Middle frontal gyrus (tissue), 1 donor: ENCODE data around the gene SQOR.
"Not testable (repeated sequence)": the region's sequence is repeated elsewhere in the genome, so short reads cannot be mapped to it uniquely, and the experiment has no call there.

ENCODE experiments used
- DNase-seq: peaks from one replicate; pipeline ENCODE4 v3.0.0-alpha.2; 2015; ENCODE audit warnings: low spot score; ENCODE audit errors: extremely low spot score

Gene SQOR

DNA sequence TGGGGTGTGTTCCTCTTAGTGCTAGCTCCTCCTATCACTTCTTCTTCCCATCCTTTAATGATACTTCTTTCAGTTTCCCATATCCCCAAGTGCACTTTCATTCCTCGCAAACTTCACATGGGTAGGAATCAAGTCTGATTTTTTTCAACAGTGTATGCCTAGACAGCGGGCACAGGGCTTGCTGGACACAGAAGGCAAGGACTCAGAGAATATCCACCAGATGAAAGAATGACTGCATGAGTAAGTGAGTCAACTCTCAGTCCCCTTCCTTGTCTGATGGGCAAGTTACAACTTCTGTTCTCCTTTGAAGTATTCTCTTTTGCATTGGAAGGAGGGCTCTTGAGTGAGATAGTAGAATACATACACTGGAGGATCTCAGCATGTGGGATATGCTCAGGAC is 3.1 kb upstream of the SQOR start:
- no peak for DNase-seq

DNA sequence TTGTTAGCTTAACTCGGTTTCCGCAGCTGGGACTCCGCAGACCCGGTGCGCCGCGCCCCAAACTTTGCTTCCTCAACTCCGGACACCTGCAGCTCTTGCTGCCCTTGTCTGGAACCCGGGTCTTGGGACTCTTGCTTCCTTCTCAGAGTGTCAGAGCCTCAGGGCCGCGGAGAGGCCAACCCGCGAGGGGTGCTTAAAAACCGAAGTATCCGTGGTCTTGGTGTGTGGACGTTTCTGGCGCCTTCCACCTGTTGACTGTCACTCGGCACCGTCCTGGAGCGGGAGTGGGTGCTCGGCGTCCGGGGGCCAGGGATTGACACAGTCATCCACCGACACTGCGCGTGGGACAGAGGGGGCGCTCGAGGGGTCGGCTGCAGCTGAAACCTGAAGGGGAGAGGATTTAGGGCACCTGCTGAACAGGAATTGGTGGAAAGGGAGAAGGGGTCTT is 386 bp downstream of the SQOR start:
- DNase-seq, result no peak

DNA sequence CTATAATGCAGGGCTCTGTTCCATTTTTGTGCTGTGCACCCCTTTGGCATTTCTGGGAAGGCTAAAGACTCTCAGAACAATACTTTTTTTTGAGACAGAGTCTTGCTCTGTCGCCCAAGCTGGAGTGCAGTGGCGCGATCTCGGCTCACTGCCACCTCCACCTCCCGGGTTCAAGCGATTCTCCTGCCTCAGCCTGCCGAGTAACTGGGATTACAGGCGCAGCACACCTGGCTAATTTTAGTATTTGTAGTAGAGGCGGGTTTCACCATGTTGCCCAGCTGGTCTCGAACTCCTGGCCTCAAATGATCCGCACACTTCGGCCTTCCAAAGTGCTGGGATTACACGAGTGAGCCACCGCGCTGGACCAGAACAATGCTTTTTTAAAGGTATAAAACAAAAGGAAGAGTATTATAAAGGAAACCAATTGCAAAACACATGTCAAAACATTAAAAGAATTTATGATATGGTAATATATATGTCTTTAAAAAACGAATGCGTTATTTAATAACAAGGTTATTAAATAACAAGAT is 999 bp downstream of the SQOR start:
- DNase-seq, result no peak

DNA sequence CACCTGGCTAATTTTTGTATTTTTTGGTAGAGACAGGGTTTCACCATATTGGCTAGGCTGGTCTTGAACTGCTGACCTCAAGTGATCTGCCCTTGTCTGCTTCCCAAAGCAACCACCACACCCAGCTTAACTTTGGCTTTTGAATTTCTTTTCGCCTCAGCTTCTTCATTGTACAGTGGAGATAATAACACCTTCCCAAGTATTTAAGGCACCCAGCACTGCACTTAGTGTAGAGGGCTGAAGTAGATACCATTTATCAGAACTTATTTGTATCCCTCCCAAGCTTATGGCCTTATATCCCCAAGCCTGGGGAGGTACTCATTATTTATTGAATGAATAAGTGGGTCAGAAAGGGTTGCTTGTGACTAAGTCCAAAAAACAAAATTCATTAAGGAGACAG is 2.3 kb downstream of the SQOR start:
- no peak for DNase-seq

DNA sequence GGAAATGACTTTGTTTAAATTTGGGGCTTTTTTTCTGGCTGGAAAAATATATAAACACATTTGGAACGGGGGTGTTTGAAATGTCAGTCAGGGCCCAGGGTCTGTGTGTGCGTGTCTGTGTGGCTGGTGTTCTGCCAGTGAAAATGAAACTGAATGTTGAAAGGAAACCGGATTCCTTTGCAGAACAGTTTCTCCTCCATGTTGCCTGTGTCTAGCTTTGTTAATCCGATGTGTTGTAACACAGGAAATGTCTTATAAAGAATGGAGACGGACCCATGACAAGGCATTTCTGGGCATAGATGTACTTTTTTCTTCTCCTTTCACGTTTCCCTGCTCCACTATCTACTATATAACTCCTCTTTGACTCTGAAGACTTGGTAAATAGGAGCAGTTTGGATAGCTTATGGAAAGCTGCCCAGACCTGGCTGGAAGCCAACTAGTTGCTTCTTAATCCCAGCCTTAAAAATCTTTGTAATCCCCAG is 2.8 kb downstream of the SQOR start:
- no peak for DNase-seq

DNA sequence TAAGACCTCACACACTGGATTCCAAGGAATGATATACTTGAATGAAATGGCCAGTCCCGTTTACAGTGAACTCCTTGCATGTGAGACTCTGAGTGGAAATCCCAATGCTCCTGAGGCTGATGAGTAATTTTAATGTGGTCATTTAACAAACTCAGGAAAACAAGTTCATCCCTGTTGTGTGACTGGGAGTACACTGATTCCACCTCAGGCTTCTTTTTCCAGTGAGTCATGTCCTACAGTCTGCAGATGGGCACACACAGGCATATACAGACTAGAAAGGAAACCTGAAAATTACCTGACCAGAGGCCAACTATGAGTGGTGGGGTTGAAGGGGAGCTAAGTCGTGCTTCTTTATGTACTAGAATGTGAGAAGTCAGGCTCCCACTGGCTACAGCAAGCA is 5.8 kb downstream of the SQOR start:
- DNase-seq, result no peak

DNA sequence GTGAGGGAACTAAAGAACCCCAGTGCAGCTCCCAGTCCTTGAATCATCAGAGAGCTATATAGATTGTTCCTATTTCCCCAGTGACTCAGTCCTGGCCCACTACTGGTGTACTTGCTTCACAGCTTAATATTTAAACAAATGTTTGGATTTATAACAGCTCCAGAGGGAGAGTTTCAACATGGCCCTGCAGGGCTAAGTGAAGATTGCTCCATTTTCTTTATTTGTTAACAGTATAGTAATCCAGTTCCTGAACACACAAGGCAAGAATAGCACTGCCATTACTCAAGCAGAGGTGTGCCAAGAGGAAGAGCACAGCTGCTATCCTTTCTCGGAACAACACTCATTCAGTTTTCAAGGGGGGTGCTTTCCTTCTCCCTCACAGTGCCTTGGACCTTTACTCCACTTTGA is 6.5 kb downstream of the SQOR start:
- no peak for DNase-seq

DNA sequence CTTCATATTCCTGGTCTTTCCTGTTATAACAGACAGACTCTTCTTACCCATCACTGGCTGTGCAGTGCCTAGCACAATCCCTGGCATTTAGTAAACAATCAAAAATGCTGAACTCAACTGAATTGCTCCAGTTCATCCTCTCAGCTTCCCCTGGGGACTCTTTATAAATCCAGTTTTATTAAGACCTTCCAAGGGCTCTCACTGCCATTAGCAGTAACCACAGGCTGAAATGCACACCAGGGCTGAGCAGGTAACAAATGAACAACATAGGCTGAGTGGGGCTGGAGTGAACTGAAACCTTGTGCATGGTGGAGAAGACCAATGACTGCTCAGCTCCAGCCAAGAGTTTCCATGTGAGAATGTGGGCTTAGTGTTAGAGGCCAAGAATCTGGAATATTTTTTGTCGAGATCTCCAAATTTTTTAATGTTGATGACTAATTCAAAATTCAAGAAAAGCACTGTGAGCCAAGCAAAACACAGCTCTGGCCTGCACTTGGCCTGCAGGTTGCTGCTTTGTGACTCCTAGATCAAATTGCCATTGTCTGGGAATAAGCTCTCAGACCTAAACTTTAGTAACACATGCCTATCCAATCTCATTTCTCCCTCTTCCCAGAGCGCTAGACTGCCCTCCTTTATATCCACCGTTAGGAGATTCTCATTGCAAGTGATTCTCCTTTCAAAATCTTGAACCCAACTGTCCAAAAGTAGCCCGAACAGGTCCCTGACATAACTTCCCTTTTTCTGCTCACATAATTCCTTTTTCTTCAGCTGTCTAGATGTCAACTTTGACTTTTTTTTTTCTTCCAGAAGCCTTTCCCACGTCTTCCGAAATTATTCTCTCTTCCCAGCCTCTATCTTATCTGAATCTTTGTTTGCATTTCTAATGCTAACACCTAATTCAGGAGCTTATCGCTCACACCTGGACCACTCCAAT is 7.4 kb downstream of the SQOR start:
- no peak for DNase-seq

DNA sequence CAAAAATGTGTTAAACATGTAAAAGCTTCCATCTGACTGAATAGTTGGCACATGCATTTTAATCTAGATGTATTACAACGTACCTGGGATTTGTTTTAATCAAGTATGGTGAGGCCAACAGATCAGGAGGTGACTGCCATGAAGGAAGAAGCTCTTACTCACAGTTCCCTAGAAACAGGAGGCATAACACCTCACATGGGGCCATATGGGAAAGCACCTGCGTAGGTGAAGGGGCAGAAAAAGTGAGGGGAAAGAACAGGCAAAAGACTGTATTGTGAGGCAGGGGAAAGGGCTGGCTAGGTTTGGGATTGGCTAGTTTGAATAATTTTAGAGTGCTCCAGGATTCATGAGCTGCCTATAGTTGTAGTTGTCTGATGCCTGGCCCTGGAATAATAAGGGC is 9.6 kb downstream of the SQOR start:
- DNase-seq, result no peak

DNA sequence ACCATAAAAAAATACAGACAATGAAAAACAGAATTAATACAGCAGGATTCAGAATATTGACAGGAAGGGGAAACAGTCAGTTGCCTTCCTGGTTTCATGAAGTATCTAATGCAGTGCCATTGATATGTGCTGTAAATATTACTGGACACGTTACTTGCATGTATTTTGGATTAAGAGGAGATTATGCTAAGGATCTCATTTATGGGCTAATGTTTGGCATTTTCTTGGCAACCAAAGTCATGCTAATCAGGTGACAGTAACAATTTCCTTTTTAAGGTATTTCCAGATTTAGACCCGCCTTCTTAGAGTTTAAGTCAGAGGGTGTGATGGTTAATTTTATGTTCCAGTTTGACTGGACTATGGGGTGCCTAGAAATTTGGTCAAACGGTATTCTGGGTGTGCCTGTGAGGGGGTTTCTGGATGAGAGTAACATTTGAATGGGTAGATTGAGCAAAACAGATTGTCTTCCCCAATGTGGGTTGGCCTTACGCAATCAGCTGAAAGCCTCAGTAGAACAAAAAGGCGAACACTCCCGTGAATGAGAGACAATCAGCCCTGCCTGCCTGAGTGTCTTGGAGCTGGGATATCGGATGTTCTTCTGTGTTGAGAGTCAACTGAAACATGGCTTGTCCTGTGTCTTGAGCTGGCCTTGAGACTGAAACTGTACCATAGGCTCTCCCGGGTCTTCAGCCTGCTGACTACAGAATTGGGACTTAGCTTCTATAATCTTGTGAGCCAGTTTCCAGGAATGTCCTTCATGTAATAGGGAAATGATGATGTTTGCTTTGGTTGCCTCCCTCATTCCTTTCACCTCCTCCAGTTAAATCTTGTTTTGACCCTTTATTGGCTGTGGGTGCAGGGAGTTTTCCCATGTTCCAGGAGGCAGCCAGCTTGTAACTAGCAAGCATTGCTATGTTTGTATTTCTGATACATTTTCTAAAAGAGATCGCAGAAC is 10.5 kb downstream of the SQOR start:
- no peak for DNase-seq

DNA sequence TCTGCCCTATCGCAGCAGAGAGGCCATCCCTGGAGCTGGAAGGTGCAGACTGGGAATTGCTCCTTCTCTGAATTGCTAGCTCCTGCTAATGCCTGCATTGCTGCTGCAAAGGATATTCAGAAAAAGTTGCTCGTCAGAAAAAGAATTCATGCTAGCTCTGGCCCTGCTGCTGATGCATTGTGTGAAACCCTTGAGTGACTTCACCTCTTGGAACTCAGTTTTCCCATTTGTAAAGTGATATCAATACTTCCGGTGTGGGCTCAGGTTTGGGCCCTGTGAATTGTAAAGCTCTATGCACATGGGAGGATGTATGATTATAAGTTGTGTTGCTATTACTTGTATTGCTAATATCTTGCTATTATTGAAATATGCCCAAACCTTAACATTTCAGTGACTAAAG is 11.4 kb downstream of the SQOR start:
- DNase-seq, result no peak

DNA sequence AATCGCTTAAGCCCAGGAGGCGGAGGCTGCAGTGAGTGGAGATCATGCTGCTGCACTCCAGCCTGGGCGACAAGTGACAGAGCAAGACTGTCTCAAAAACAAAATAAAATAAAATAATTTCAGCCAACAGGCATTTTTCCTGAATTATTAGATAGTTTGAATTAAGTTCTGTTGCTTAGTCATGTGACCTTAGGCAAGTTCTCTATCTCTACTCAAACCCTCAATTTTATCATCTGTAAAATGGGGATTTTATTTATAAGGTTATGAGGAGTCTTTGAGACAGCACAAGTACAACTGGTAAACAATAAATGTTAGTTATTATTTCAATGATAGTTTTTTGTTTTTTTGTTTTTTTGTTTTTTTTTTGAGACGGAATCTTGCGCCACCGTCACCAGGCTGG is 13.0 kb downstream of the SQOR start:
- DNase-seq, result no peak

DNA sequence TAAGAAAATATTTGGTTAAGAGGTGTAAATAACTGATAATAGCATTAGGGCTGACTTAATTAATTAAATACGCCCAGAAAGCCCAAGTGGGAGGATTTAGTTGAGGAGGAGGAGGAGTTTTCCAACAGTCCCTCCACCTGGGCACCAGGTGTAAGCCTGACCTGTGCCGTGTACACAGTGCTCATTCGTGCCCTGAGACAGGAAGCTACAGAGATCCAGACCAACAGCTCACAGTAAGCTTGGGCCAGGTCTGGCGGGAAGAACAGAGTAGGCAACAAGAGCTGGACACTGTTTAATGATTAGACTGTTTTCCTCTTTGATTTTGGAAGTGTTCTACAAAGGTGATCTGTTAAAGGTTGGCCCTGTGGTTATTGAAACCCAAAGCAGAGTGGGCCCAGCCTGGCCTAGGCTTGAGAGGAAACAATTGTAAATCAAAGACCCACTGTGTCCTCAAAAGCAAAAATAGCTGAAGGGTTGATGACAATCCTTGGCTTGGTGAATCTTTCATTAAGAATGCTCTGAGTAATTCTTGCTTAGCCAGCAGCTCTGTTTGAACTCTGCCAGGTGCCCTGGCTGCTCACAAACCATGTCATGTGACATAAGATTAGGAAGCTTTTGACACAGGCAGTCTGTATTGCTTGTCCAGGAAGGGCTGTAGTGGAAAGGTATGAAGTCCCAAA is 13.8 kb downstream of the SQOR start:
- no peak for DNase-seq

DNA sequence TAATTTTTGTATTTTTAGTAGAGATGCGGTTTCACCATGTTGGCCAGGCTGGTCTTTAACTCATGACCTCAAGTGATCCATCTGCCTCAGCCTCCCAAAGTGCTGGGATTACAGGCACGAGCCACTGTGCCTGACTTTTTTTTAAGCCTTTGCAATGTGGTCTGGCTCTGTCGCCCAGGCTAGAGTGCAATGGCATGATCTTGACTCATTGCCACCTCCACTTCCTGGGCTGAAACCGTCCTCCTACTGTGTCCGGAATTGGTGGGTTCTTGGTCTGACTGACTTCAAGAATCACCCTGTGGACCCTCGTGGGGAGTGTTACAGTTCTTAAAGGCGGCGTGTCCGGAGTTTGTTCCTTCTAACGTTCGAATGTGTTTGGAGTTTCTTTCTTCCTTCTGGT is 15.2 kb downstream of the SQOR start:
- not testable (repeated sequence) for DNase-seq

DNA sequence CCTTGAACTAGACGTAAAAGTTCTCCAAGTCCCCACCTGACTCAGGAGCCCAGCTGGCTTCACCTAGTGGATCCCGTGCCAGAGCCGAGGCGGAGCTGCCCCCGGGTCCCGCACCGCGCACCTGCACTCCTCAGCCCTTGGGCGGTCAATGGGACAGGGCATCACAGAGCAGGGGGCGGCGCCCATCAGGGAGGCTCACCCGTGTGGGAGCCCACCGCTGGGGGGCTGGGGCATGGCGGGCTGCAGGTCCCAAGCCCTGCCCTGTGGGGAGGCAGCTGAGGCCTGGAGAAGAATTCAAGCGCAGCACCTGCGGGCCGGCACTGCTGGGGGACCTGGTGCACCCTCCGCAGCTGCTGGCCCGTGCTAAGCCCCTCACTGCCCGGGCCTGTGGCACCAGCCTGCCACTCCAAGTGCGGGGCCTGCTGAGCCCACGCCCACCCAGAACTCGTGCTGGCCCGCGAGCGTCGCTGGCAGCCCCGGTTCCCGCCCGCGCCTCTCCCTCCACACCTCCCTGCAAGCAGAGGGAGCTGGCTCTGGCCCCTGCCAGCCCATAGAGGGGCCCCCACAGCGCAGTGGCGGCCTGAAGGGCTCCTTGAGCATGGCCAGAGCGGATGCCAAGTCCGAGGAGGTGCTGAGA is 16.2 kb downstream of the SQOR start:
- no peak for DNase-seq

DNA sequence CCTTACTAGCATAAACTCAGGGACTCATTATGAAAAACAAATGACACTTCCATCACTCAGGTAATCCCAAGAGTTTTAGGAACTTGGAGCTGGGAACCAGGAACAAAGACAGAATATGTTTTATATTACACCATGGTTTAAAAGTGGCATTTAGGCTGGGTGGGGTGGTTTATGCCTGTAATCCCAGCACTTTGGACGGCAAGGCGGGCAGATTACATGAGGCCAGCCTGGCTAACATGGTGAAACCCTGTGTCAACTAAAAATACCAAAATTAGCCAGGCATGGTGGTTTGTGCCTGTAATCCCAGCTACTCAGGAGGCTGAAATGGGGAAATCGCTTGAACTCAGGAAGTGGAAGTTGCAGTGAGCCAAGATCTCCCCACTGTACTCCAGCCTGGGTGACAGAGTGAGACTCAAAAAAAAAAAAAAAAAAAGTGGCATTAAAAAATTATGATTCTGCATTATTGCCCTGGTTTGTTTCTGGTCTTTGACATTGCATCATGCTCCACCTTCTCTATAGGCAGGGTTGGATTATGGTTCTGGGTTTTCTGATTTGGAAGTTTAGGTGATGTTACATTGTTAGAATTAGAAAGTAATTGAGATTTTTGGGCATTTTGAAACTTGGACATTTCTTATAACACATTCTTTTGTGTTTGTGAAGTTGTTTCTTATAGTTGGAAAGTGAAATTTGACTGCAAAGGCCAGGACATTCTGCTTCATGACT is 19.0 kb downstream of the SQOR start:
- no peak for DNase-seq

DNA sequence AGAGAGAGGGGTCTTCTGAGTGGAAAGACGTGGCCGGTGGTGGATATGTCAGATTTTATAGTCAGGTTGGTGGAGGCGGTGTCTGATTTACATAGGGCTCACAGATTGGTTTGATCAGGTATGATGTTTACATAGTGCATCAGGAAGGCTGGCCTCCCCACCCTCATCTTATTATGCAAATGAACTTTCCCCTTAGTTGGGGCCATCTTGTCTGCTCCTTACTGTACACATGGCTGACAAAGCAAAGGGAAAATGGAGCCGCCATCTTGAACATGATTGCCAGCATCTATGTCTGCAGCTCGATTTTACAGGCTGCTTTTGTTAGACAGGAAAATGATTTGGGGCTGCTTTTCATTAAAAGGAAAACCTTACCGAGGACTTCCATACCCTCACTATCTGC is 19.9 kb downstream of the SQOR start:
- no peak for DNase-seq

DNA sequence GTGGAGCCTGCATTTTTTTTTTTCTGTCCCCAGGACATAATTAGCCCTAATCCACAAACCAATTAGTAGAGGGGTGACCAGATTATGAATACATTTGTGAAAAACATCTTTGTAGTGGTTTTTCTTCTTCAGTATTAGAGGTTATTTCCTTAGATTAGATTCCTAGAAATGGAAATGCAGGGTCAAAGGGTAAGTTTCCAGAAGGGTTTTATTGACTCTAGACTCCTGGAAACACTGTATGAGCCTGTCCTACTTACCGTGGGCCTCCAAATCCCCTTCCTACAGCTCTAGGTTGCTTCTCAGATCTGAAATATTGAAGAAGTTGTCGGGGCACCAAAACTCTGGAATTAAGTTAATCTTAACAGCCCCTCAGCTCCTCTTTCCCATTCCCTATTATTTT is 22.4 kb downstream of the SQOR start:
- DNase-seq, result no peak

DNA sequence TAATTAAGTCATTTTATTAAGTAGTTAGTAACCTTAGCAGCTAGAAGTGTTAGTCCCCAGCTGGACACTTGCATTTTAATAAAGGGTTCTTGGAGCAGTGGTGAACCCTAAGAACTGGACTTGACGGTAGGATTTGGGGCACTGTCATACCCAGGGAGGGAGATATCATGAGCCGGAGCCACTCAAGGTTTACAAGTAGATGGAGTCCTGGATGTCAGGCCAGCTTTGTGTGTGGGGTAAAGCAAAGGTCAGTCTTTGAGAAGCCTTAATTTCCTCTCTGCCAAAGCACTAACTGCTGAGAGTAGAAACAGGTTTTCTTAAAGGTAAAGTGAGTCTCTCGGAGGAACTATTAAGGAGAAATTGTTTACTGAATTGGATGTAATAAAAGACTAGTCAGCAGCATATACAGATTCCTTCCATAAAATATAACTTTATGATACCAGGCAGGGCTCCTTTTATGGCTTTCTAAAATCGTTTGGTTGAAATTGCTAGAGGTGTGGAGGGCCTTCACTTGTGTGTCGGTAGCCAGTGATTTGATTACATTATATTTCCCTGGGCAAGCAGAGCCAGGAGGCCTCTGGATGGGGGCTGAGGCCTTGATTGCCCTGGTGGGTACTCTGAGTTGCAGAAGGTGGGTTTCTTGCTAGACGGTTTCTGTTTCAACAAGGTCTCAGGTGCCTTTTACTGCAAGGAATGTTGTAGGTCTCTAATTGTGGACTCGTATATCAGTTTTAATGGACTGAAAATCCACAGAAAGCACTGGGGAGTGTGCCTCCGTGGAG is 23.1 kb downstream of the SQOR start:
- DNase-seq, result no peak
